H1 (cell line): ENCODE data around the gene MRPS35. TPM values are rescaled to one million over a fixed set of nuclear protein-coding genes. Genes with fewer than 3 reads are reported as not detected.

Source experiments
- CTCF ChIA-PET: fragments of 300-600 bp; sonication (Branson Sonifier 250); formaldehyde crosslinking; loops from one replicate; lab custom pipeline; 2021; ENCODE audit not compliant: partially characterized antibody; lab: Charles Lee
- POLR2A ChIA-PET: fragments of 300-600 bp; sonication (Branson Sonifier 250); formaldehyde crosslinking; loops from one replicate; lab custom pipeline; 2021; ENCODE audit warnings: inconsistent platforms; ENCODE audit not compliant: partially characterized antibody; lab: Charles Lee
- DNase-seq, 2 experiments: peaks; one replicate each; pipeline versions ENCODE4 v3.0.0 to v3.0.0-alpha.2; 2010 to 2022; ENCODE audit warnings: low spot score in 2 of 2, low read depth in 1 of 2, mixed read lengths in 1 of 2
- FAIRE-seq: peaks from 2 replicates; lab custom pipeline; 2011; peaks lifted over from hg19 to GRCh38; lab: Jason Lieb, UNC
- H2AFZ ChIP-seq: 2 replicates; pipeline ENCODE4 v1.8.1; 2012; ENCODE audit warnings: low read length, inconsistent platforms
- H2AK5ac ChIP-seq: 2 replicates; pipeline ENCODE4 v1.6.1; 2013; ENCODE audit warnings: low read depth, low read length
- H2BK120ac ChIP-seq: replicated peaks from 2 replicates; pipeline ENCODE3; 2013; ENCODE audit warnings: low read depth, low read length, inconsistent platforms
- H2BK12ac ChIP-seq: 2 replicates; pipeline ENCODE4 v1.6.1; 2013; ENCODE audit warnings: low read depth, low read length
- H2BK15ac ChIP-seq: 2 replicates; pipeline ENCODE4 v1.6.1; 2013; ENCODE audit warnings: low read length
- H2BK20ac ChIP-seq: 2 replicates; pipeline ENCODE4 v1.6.1; 2013; ENCODE audit warnings: low read length
- H2BK5ac ChIP-seq: 2 replicates; pipeline ENCODE4 v1.6.1; 2013; ENCODE audit warnings: low read depth, low read length
- H3K14ac ChIP-seq: 2 replicates; pipeline ENCODE4 v1.6.1; 2013; ENCODE audit warnings: inconsistent platforms; ENCODE audit not compliant: insufficient read length
- H3K18ac ChIP-seq: 2 replicates; pipeline ENCODE4 v1.6.1; 2013; ENCODE audit warnings: low read length; ENCODE audit errors: extremely low read depth
- H3K23ac ChIP-seq: 2 replicates; pipeline ENCODE4 v1.6.1; 2013; ENCODE audit warnings: inconsistent platforms; ENCODE audit not compliant: insufficient read length
- H3K23me2 ChIP-seq: 2 replicates; pipeline ENCODE4 v1.6.1; 2013; ENCODE audit warnings: low read depth, low read length
- H3K27ac ChIP-seq: 2 replicates; pipeline ENCODE4 v1.6.1; 2011; ENCODE audit warnings: low read depth, low read length, inconsistent platforms
- H3K27me3 ChIP-seq, 4 experiments: replicated peaks in 1 of 4; 1 replicate in 1 of 4; 2 replicates in 3 of 4; pipeline versions ENCODE4 v1.6.1 to v1.8.1; 2011 to 2013; ENCODE audit warnings: low read length in 3 of 4, mild to moderate bottlenecking in 3 of 4, inconsistent platforms in 2 of 4, mixed read lengths in 2 of 4, moderate library complexity in 1 of 4; ENCODE audit not compliant: control insufficient read depth in 3 of 4, insufficient read depth in 3 of 4; ENCODE audit errors: extremely low read depth in 1 of 4
- H3K36me3 ChIP-seq, 4 experiments: 2 replicates each; pipeline versions ENCODE4 v1.6.1 to v1.8.1; 2011 to 2013; ENCODE audit warnings: mild to moderate bottlenecking in 4 of 4, low read length in 3 of 4, moderate library complexity in 2 of 4, control low read depth in 1 of 4, inconsistent platforms in 1 of 4; ENCODE audit not compliant: insufficient read depth in 4 of 4, control insufficient read depth in 2 of 4
- H3K4ac ChIP-seq: replicated peaks from 2 replicates; pipeline ENCODE3; 2013; ENCODE audit warnings: low read length, low read depth, mixed read lengths, inconsistent platforms; ENCODE audit not compliant: insufficient read length
- H3K4me1 ChIP-seq, 4 experiments: replicated peaks in 1 of 4; 1 replicate in 1 of 4; 2 replicates in 3 of 4; pipeline versions ENCODE4 v1.6.1 to v1.8.1; 2011 to 2013; ENCODE audit warnings: low read length in 3 of 4, inconsistent platforms in 2 of 4, mixed read lengths in 1 of 4; ENCODE audit not compliant: insufficient read depth in 4 of 4, control insufficient read depth in 3 of 4
- H3K4me2 ChIP-seq, 2 experiments: 2 replicates each; pipeline versions ENCODE4 v1.6.1 to v1.8.1; 2011 to 2013; ENCODE audit warnings: low read depth in 2 of 2, low read length in 2 of 2, control low read depth in 1 of 2, inconsistent platforms in 1 of 2, mild to moderate bottlenecking in 1 of 2; ENCODE audit not compliant: insufficient read depth in 1 of 2
- H3K4me3 ChIP-seq, 4 experiments: fragments of 200-600, 300-600 bp in 1 of 4; sonication (generic), shearing (Covaris generic), sonication (Bioruptor Twin) in 1 of 4; 2 replicates each; pipeline versions ENCODE4 v1.5.1 to v1.8.1; 2011 to 2016; ENCODE audit warnings: low read length in 4 of 4, low read depth in 3 of 4, control low read depth in 2 of 4, inconsistent platforms in 2 of 4, mild to moderate bottlenecking in 2 of 4, mixed read lengths in 1 of 4, moderate library complexity in 1 of 4; ENCODE audit not compliant: insufficient read depth in 2 of 4; ENCODE audit errors: extremely low read depth in 1 of 4
- H3K56ac ChIP-seq: replicated peaks from 2 replicates; pipeline ENCODE3; 2013; ENCODE audit warnings: low read depth, mild to moderate bottlenecking, mixed read lengths, low read length, inconsistent platforms; ENCODE audit not compliant: insufficient read length
- H3K79me1 ChIP-seq: 2 replicates; pipeline ENCODE4 v1.6.1; 2013; ENCODE audit warnings: low read depth, low read length, control low read depth
- H3K79me2 ChIP-seq, 2 experiments: 2 replicates each; pipeline versions ENCODE4 v1.6.1 to v1.8.1; 2012 to 2013; ENCODE audit warnings: low read length in 2 of 2, mild to moderate bottlenecking in 2 of 2, inconsistent platforms in 1 of 2; ENCODE audit not compliant: insufficient read depth in 2 of 2, control insufficient read depth in 1 of 2
- H3K9ac ChIP-seq, 4 experiments: replicated peaks in 1 of 4; 1 replicate in 1 of 4; 2 replicates in 3 of 4; pipeline versions ENCODE4 v1.6.1 to v1.8.1; 2011 to 2013; ENCODE audit warnings: low read depth in 3 of 4, low read length in 3 of 4, control low read depth in 2 of 4, mild to moderate bottlenecking in 2 of 4, moderate library complexity in 2 of 4, inconsistent platforms in 1 of 4; ENCODE audit errors: extremely low read depth in 1 of 4
- H3K9me3 ChIP-seq, 2 experiments: 2 replicates each; pipeline versions ENCODE4 v1.6.1 to v1.8.1; 2012 to 2013; ENCODE audit warnings: mild to moderate bottlenecking in 2 of 2, moderate library complexity in 2 of 2, control low read depth in 1 of 2, inconsistent platforms in 1 of 2, low read depth in 1 of 2, low read length in 1 of 2, mixed read lengths in 1 of 2; ENCODE audit not compliant: insufficient read depth in 2 of 2
- H4K20me1 ChIP-seq, 2 experiments: replicated peaks in 1 of 2; 2 replicates each; pipeline versions ENCODE3 to v1.8.1; 2011 to 2013; ENCODE audit warnings: inconsistent platforms in 2 of 2, low read length in 2 of 2, mild to moderate bottlenecking in 1 of 2; ENCODE audit not compliant: insufficient read depth in 2 of 2, control insufficient read depth in 1 of 2
- H4K5ac ChIP-seq: 2 replicates; pipeline ENCODE4 v1.6.1; 2013; ENCODE audit warnings: low read length, low read depth, mixed read lengths, inconsistent platforms; ENCODE audit not compliant: insufficient read length
- H4K8ac ChIP-seq: 2 replicates; pipeline ENCODE4 v1.8.0; 2013; ENCODE audit warnings: mild to moderate bottlenecking, moderate library complexity, low read length, inconsistent platforms; ENCODE audit not compliant: insufficient read depth; ENCODE audit errors: extremely low read depth
- H4K91ac ChIP-seq: replicated peaks from 2 replicates; pipeline ENCODE3; 2013; ENCODE audit warnings: low read length, mixed read lengths, inconsistent platforms; ENCODE audit not compliant: insufficient read length
- CHD1 ChIP-seq: IDR thresholded peaks from 2 replicates; pipeline ENCODE4 v1.6.1; 2012; ENCODE audit warnings: low read depth, low read length, improper control_type of control experiment
- CHD2 ChIP-seq: IDR thresholded peaks from 2 replicates; pipeline ENCODE4 v1.6.1; 2012; ENCODE audit warnings: low read length, improper control_type of control experiment
- EZH2 ChIP-seq: fragments of 200-600 bp; sonication (generic); IDR thresholded peaks from 2 replicates; pipeline ENCODE4 v1.7.1; 2012; ENCODE audit warnings: low read depth, mild to moderate bottlenecking, moderate library complexity, low read length, inconsistent platforms; ENCODE audit not compliant: severe bottlenecking
- GABPA ChIP-seq: IDR thresholded peaks from 2 replicates; pipeline ENCODE4 v1.6.1; 2011; ENCODE audit warnings: mild to moderate bottlenecking, low read length, moderate library complexity, borderline replicate concordance; ENCODE audit not compliant: insufficient read depth
- HDAC6 ChIP-seq: IDR thresholded peaks from one replicate; pipeline ENCODE4 v1.7.1; 2012; ENCODE audit warnings: low read depth, mild to moderate bottlenecking, inconsistent platforms, low read length, moderate library complexity
- KDM5A ChIP-seq: fragments of 200-600 bp; IDR thresholded peaks from 2 replicates; pipeline ENCODE4 v1.7.1; 2012; ENCODE audit warnings: mild to moderate bottlenecking, low read length, inconsistent platforms, mixed read lengths
- POLR2A ChIP-seq, 2 experiments: IDR thresholded peaks; 1 replicate in 1 of 2; 2 replicates in 1 of 2; pipeline ENCODE4 v1.6.1; 2011; ENCODE audit warnings: low read depth in 2 of 2, low read length in 2 of 2, mild to moderate bottlenecking in 2 of 2; ENCODE audit errors: control extremely low read depth in 1 of 2
- YY1 ChIP-seq: IDR thresholded peaks from 2 replicates; pipeline ENCODE4 v1.6.1; 2011; ENCODE audit warnings: low read depth, mild to moderate bottlenecking, low read length
- ZNF274 ChIP-seq: IDR thresholded peaks from 2 replicates; pipeline ENCODE4 v1.7.0; 2012; ENCODE audit warnings: low read length, borderline replicate concordance; ENCODE audit errors: extremely low read depth
- polyA plus RNA-seq, 7 experiments: library from polyadenylated mRNA; depleted of rRNA in 3 of 7; stranded (reverse) in 5 of 7; unstranded in 2 of 7; fragments of >200 nt in 5 of 7; fragments of 200-250 nt in 2 of 7; gene quantifications; 1 replicate in 5 of 7; 2 replicates in 1 of 7; 4 replicates in 1 of 7; pipeline versions ENCODE4 v1.2.1 to v1.2.3, GENCODE V29; 2011 to 2013; ENCODE audit warnings: missing spikeins in 2 of 7, mixed read lengths in 2 of 7
- total RNA-seq: library from RNA; stranded (reverse); fragmentation: NEBNext Ultra II Directional; extraction: Animal tissue kit (Norgen Biotek cat#: 25700); gene quantifications from 2 replicates; pipeline ENCODE4 v1.2.1, GENCODE V29; 2021
- TF ChIP-seq, protein P1 (sequence below), 3 experiments: IDR thresholded peaks; 1 replicate in 2 of 3; 2 replicates in 1 of 3; pipeline versions ENCODE4 v1.5.1 to v1.6.1; 2011; ENCODE audit warnings: low read length in 3 of 3, mild to moderate bottlenecking in 3 of 3, inconsistent platforms in 2 of 3, low read depth in 1 of 3, moderate library complexity in 1 of 3; ENCODE audit not compliant: insufficient read depth in 1 of 3; ENCODE audit errors: control extremely low read depth in 1 of 3
- TF ChIP-seq, protein P2 (sequence below): IDR thresholded peaks from 2 replicates; pipeline ENCODE4 v1.6.1; 2012; ENCODE audit warnings: inconsistent platforms

MRPS35 gene
- total and polyA plus RNA-seq, 2 of the 8 experiments (the other 6 are each of a cell fraction or from before 2014, with no cell fraction given) = 26.8 to 47.9 TPM

DNA sequence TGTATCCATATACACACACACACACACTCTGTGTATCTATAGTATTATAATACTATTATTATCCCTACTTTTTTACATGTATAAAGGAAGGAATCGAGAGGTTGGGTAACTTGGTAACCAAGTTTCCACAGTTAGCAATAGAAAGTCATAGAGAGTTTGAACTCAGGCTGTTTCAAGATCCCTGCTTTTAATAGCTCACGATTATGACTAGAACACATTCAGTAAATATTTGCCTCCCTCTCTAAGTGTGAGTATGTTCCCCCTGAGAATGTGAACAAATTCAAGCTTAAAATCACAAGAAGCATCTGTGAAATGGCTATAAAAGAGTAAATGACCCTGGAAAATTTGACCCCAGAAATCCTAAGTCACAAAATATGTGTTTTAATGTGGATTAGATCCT is 25.4 kb upstream of the MRPS35 start (continued):
- no peak for TF ChIP-seq YY1

DNA sequence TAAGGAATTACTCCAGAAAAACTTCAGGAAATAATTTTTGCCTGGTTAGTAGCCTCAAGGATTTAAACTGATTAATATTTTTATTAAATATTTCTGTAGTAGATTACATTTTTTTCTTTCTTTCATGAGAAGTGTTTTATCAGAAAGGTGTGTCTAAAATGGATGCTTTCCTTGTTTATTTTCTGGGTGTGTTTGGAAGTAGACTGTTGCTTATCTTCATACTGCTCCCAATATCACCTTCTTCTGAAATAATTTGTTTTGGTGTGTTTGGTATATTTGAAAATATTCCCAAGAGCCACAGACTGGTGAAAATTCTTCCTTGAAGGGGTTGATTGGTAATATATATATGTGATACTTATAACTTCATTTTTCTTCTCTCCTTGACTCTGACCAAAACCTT is 24.5 kb upstream of the MRPS35 start:
- H3K4me1 ChIP-seq = no peaks in the 10 kb centered on the region
- H2BK120ac ChIP-seq = no peak overlapping the region
- H3K23me2 ChIP-seq = no peaks in the 10 kb centered on the region
- DNase-seq (no peak), FAIRE-seq (no peak)
- H4K8ac ChIP-seq = no peak overlapping the region
- no peaks in the 10 kb centered on the region for H3K79me2 ChIP-seq
- no peak overlapping the region for H4K5ac ChIP-seq
- no peak overlapping the region for H3K23ac ChIP-seq
- H4K20me1 ChIP-seq = peaks cover 0 to 2% of the 10 kb centered on the region in 2 experiments
- H3K9me3 ChIP-seq = no peaks in the 10 kb centered on the region
- H3K79me1 ChIP-seq = no peaks in the 10 kb centered on the region
- H3K27me3 ChIP-seq = no peaks in the 10 kb centered on the region
- no peak overlapping the region for H4K91ac ChIP-seq
- CTCF ChIA-PET = interaction anchor here (1.5 kb wide), 1 partner anchor 19 kb away, joined by 3 read pairs; no protein-coding TSS in a partner anchor
- no peak overlapping the region for H2BK15ac ChIP-seq
- H2AFZ ChIP-seq = no peak overlapping the region
- H3K14ac ChIP-seq = no peak overlapping the region
- no peak overlapping the region for H3K18ac ChIP-seq
- no peak overlapping the region for H2BK5ac ChIP-seq
- no peak overlapping the region for H2BK12ac ChIP-seq
- no peak overlapping the region for H2BK20ac ChIP-seq
- H2AK5ac ChIP-seq = no peak overlapping the region
- H3K36me3 ChIP-seq = peaks cover 0 to 5% (median 1%) of the 10 kb centered on the region in 4 experiments; a peak in 2 of 8 replicates
- H3K9ac ChIP-seq = no peak overlapping the region
- H3K4ac ChIP-seq = no peak overlapping the region
- H3K56ac ChIP-seq = no peak overlapping the region
- POLR2A ChIA-PET = no interaction called here
- no peak overlapping the region for H3K27ac ChIP-seq
- H3K4me2 ChIP-seq = no peak overlapping the region
- H3K4me3 ChIP-seq = no peak overlapping the region
- no peak for TF ChIP-seq CHD2
- no peak for TF ChIP-seq ZNF274
- no peak for TF ChIP-seq POLR2A (IDR thresholded peaks at IDR 0.05; ENCODE audit: control extremely low read depth in 1 of 2, low read depth in 2 of 2, low read length in 2 of 2)
- TF ChIP-seq, protein P1, sequence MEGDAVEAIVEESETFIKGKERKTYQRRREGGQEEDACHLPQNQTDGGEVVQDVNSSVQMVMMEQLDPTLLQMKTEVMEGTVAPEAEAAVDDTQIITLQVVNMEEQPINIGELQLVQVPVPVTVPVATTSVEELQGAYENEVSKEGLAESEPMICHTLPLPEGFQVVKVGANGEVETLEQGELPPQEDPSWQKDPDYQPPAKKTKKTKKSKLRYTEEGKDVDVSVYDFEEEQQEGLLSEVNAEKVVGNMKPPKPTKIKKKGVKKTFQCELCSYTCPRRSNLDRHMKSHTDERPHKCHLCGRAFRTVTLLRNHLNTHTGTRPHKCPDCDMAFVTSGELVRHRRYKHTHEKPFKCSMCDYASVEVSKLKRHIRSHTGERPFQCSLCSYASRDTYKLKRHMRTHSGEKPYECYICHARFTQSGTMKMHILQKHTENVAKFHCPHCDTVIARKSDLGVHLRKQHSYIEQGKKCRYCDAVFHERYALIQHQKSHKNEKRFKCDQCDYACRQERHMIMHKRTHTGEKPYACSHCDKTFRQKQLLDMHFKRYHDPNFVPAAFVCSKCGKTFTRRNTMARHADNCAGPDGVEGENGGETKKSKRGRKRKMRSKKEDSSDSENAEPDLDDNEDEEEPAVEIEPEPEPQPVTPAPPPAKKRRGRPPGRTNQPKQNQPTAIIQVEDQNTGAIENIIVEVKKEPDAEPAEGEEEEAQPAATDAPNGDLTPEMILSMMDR (IDR thresholded peaks at IDR 0.05; ENCODE audit: control extremely low read depth in 1 of 3, insufficient read depth in 1 of 3, low read depth in 1 of 3, low read length in 3 of 3) = no peak
- no peak for TF ChIP-seq EZH2
- TF ChIP-seq GABPA = no peak
- no peak for TF ChIP-seq KDM5A
- TF ChIP-seq CHD1 = no peak
- TF ChIP-seq HDAC6 = no peak
- TF ChIP-seq, protein P2, sequence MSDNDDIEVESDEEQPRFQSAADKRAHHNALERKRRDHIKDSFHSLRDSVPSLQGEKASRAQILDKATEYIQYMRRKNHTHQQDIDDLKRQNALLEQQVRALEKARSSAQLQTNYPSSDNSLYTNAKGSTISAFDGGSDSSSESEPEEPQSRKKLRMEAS = no peak
